Uterus (tissue), 4 donors: ENCODE data around the gene SPON1. TPM values are rescaled to one million over a fixed set of nuclear protein-coding genes. Genes with fewer than 3 reads are reported as not detected.

Experiments
- DNase-seq, 2 donors: peaks; one replicate each; pipeline ENCODE4 v3.0.0-alpha.2; 2019 to 2020
- H3K27ac ChIP-seq, 2 donors: fragments of 200-600 bp; sonication (generic); 1 replicate in 1 of 2; 2 replicates in 1 of 2; pipeline ENCODE4 v1.5.1; 2016 to 2018
- H3K27me3 ChIP-seq, 2 donors: fragments of 200-600 bp; sonication (generic); one replicate each; pipeline ENCODE4 v1.5.1; 2018 to 2019; ENCODE audit warnings: control low read depth in 1 of 2
- H3K36me3 ChIP-seq, 2 donors: fragments of 200-600 bp; sonication (generic); one replicate each; pipeline ENCODE4 v1.5.1; 2019; ENCODE audit warnings: control low read depth in 1 of 2
- H3K4me1 ChIP-seq, 2 donors: fragments of 200-600 bp; sonication (generic); one replicate each; pipeline ENCODE4 v1.5.1; 2018 to 2019; ENCODE audit warnings: control low read depth in 1 of 2
- H3K4me3 ChIP-seq, 2 donors: fragments of 200-600 bp; sonication (generic); 1 replicate in 1 of 2; 2 replicates in 1 of 2; pipeline ENCODE4 v1.5.1; 2018 to 2019; ENCODE audit warnings: mild to moderate bottlenecking in 1 of 2
- H3K9me3 ChIP-seq, 2 donors: fragments of 200-600 bp; sonication (generic); one replicate each; pipeline ENCODE4 v1.5.1; 2019; ENCODE audit warnings: control low read depth in 1 of 2
- CTCF ChIP-seq, 4 experiments: fragments of 200-600 bp in 2 of 4; fragments of 450-650 bp in 2 of 4; sonication (generic) in 2 of 4; IDR thresholded peaks; one replicate each; pipeline ENCODE4 v1.5.1; 2016 to 2019; ENCODE audit warnings: antibody characterized with exemption in 4 of 4, mild to moderate bottlenecking in 2 of 4, moderate library complexity in 1 of 4
- POLR2A ChIP-seq, 2 donors: fragments of 450-650 bp; IDR thresholded peaks; one replicate each; pipeline ENCODE4 v1.6.1; 2016; ENCODE audit warnings: antibody characterized with exemption in 2 of 2, mild to moderate bottlenecking in 1 of 2, moderate library complexity in 1 of 2
- intact Hi-C: fragments of 100-400 bp; cut with DNase I; formaldehyde crosslinking; loops from one replicate; pipeline ENCODE4 v1.15.1; 2023; ENCODE audit warnings: low total_unique reads
- total RNA-seq, 4 donors: library from RNA; depleted of rRNA in 3 of 4; stranded (reverse); fragments of >200 nt in 3 of 4; gene quantifications; one replicate each; pipeline versions ENCODE4 v1.1.0 to v1.2.4, GENCODE V29; 2014 to 2023
- donor health status: DM: yes; HTN: yes; CAD: no.

SPON1 gene
- total RNA-seq, 4 donors from 2014 or later: 18.8 to 139 (median 28.8) TPM

GRCh38 chr11:14093065-14093464 is 130.5 kb downstream of the SPON1 start:
- no peak for TF ChIP-seq CTCF (IDR thresholded peaks at IDR 0.05)
- no peak for TF ChIP-seq POLR2A (IDR thresholded peaks at IDR 0.05)

GRCh38 chr11:14094481-14095037 is 132.0 kb downstream of the SPON1 start:
- DNase-seq: no peak
- no peaks in the 10 kb centered on the region for H3K4me1 ChIP-seq
- no peaks in the 10 kb centered on the region for H3K36me3 ChIP-seq
- no peaks in the 10 kb centered on the region for H3K9me3 ChIP-seq
- no peak overlapping the region for H3K27ac ChIP-seq
- H3K27me3 ChIP-seq: no peaks in the 10 kb centered on the region
- TF ChIP-seq CTCF (IDR thresholded peaks at IDR 0.05) (no peak), POLR2A (IDR thresholded peaks at IDR 0.05) (no peak)
- intact Hi-C loops: no loop called here
- H3K4me3 ChIP-seq: no peak overlapping the region

More at GRCh38 chr11:14093065-14093464, 130.5 kb downstream of the SPON1 start:
- intact Hi-C loops: no loop called here
- Histone ChIP-seq H3K9me3 (no peaks in the 10 kb centered on the region), H3K36me3 (no peaks in the 10 kb centered on the region), H3K27ac (no peak overlapping the region), H3K4me3 (no peak overlapping the region), H3K4me1 (no peaks in the 10 kb centered on the region), H3K27me3 (no peaks in the 10 kb centered on the region)
- DNase-seq: no peak

- DNase-seq: no peak
- Histone ChIP-seq H3K4me1 (no peaks in the 10 kb centered on the region), H3K27me3 (no peaks in the 10 kb centered on the region), H3K9me3 (no peaks in the 10 kb centered on the region), H3K36me3 (no peaks in the 10 kb centered on the region), H3K4me3 (no peak overlapping the region), H3K27ac (no peak overlapping the region)
- intact Hi-C loops: no loop called here
- TF ChIP-seq POLR2A (IDR thresholded peaks at IDR 0.05) (no peak), CTCF (IDR thresholded peaks at IDR 0.05) (no peak)
Observed at GRCh38 chr11:14095882-14096281, 133.4 kb downstream of the SPON1 start.

GRCh38 chr11:14096606-14097005 is 134.1 kb downstream of the SPON1 start:
- no peak overlapping the region for H3K27ac ChIP-seq
- H3K4me3 ChIP-seq: no peak overlapping the region
- no peaks in the 10 kb centered on the region for H3K4me1 ChIP-seq
- no peak for DNase-seq
- H3K9me3 ChIP-seq: no peaks in the 10 kb centered on the region
- intact Hi-C loops: no loop called here
- no peak for TF ChIP-seq POLR2A (IDR thresholded peaks at IDR 0.05)
- TF ChIP-seq CTCF (IDR thresholded peaks at IDR 0.05): no peak
- no peaks in the 10 kb centered on the region for H3K36me3 ChIP-seq
- H3K27me3 ChIP-seq: no peaks in the 10 kb centered on the region

- DNase-seq: no peak
- Histone ChIP-seq H3K4me3 (no peak overlapping the region), H3K27me3 (no peaks in the 10 kb centered on the region), H3K9me3 (no peaks in the 10 kb centered on the region), H3K4me1 (no peaks in the 10 kb centered on the region), H3K27ac (no peak overlapping the region), H3K36me3 (no peaks in the 10 kb centered on the region)
- intact Hi-C loops: no loop called here
- no peak for TF ChIP-seq POLR2A (IDR thresholded peaks at IDR 0.05)
- no peak for TF ChIP-seq CTCF (IDR thresholded peaks at IDR 0.05)
Observed at GRCh38 chr11:14101388-14101787, 138.9 kb downstream of the SPON1 start.
